Uterus (tissue), 4 donors: ENCODE results near the gene MMP20. TPM values are rescaled to one million over a fixed set of nuclear protein-coding genes. Genes with fewer than 3 reads are reported as not detected.

Experiments used
- DNase-seq, 2 donors: peaks; one replicate each; pipeline ENCODE4 v3.0.0-alpha.2; 2019 to 2020
- H3K27ac ChIP-seq, 2 donors: fragments of 200-600 bp; sonication (generic); 1 replicate in 1 of 2; 2 replicates in 1 of 2; pipeline ENCODE4 v1.5.1; 2016 to 2018
- H3K27me3 ChIP-seq, 2 donors: fragments of 200-600 bp; sonication (generic); one replicate each; pipeline ENCODE4 v1.5.1; 2018 to 2019; ENCODE audit warnings: control low read depth in 1 of 2
- H3K36me3 ChIP-seq, 2 donors: fragments of 200-600 bp; sonication (generic); one replicate each; pipeline ENCODE4 v1.5.1; 2019; ENCODE audit warnings: control low read depth in 1 of 2
- H3K4me1 ChIP-seq, 2 donors: fragments of 200-600 bp; sonication (generic); one replicate each; pipeline ENCODE4 v1.5.1; 2018 to 2019; ENCODE audit warnings: control low read depth in 1 of 2
- H3K4me3 ChIP-seq, 2 donors: fragments of 200-600 bp; sonication (generic); 1 replicate in 1 of 2; 2 replicates in 1 of 2; pipeline ENCODE4 v1.5.1; 2018 to 2019; ENCODE audit warnings: mild to moderate bottlenecking in 1 of 2
- H3K9me3 ChIP-seq, 2 donors: fragments of 200-600 bp; sonication (generic); one replicate each; pipeline ENCODE4 v1.5.1; 2019; ENCODE audit warnings: control low read depth in 1 of 2
- POLR2A ChIP-seq, 2 donors: fragments of 450-650 bp; IDR thresholded peaks; one replicate each; pipeline ENCODE4 v1.6.1; 2016; ENCODE audit warnings: antibody characterized with exemption in 2 of 2, mild to moderate bottlenecking in 1 of 2, moderate library complexity in 1 of 2
- intact Hi-C: fragments of 100-400 bp; cut with DNase I; formaldehyde crosslinking; loops from one replicate; pipeline ENCODE4 v1.15.1; 2023; ENCODE audit warnings: low total_unique reads
- total RNA-seq, 4 donors: library from RNA; depleted of rRNA in 3 of 4; stranded (reverse); fragments of >200 nt in 3 of 4; gene quantifications; one replicate each; pipeline versions ENCODE4 v1.1.0 to v1.2.4, GENCODE V29; 2014 to 2023
- TF ChIP-seq, protein P1 (sequence below), 4 experiments: fragments of 200-600 bp in 2 of 4; fragments of 450-650 bp in 2 of 4; sonication (generic) in 2 of 4; IDR thresholded peaks; one replicate each; pipeline ENCODE4 v1.5.1; 2016 to 2019; ENCODE audit warnings: antibody characterized with exemption in 4 of 4, mild to moderate bottlenecking in 2 of 4, moderate library complexity in 1 of 4
- donor health status: DM: yes; HTN: yes; CAD: no.

The MMP20 gene
- total RNA-seq, 4 donors from 2014 or later = not detected

DNA sequence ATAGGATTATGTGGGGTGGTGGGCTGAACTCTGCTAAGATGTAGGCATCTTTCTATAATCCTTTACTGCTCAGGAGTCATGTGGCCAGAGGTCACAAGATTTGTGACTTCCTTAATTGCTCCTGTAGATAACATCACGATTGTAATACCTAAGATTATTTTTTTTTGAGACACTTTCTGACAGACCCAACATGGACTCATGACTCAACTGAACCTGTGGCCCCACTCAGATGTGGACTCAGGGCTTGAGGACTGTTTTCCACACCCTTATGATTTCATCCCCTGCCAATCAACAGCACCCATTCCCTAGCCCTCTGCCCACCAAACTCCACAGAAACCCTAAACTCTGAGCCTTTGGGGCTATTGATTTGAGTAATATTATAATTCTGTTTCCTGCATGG is 59.0 kb downstream of the MMP20 start:
- Histone ChIP-seq H3K27me3 (no peaks in the 10 kb centered on the region), H3K36me3 (no peaks in the 10 kb centered on the region), H3K4me1 (peaks cover 0 to 6% of the 10 kb centered on the region in 2 donors), H3K9me3 (no peaks in the 10 kb centered on the region), H3K27ac (no peak overlapping the region), H3K4me3 (no peak overlapping the region)
- TF ChIP-seq, protein P1, sequence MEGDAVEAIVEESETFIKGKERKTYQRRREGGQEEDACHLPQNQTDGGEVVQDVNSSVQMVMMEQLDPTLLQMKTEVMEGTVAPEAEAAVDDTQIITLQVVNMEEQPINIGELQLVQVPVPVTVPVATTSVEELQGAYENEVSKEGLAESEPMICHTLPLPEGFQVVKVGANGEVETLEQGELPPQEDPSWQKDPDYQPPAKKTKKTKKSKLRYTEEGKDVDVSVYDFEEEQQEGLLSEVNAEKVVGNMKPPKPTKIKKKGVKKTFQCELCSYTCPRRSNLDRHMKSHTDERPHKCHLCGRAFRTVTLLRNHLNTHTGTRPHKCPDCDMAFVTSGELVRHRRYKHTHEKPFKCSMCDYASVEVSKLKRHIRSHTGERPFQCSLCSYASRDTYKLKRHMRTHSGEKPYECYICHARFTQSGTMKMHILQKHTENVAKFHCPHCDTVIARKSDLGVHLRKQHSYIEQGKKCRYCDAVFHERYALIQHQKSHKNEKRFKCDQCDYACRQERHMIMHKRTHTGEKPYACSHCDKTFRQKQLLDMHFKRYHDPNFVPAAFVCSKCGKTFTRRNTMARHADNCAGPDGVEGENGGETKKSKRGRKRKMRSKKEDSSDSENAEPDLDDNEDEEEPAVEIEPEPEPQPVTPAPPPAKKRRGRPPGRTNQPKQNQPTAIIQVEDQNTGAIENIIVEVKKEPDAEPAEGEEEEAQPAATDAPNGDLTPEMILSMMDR (IDR thresholded peaks at IDR 0.05) = no peak
- TF ChIP-seq POLR2A (IDR thresholded peaks at IDR 0.05) = no peak
- intact Hi-C loops = no loop called here
- no peak for DNase-seq

DNA sequence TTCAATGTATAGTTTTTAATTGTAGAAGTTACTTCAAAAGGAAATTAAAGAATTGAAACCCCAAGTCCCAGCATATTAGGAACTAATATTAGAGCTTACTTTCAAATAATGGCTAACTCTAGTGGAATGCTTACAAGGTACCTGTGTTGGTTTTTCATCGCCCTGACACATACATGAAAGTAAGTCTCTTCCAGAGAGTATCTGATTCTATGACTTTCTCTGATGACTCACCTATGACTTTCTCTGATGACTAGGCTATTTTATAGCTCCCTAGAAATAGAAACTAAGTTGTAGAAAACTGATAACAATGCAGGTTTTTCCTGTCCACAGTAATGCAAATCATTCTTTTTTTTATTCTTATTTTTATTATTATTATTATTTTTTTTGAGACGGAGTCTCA is 61.0 kb downstream of the MMP20 start:
- TF ChIP-seq, protein P1 (IDR thresholded peaks at IDR 0.05) = no peak
- no peak for TF ChIP-seq POLR2A (IDR thresholded peaks at IDR 0.05)
- no peaks in the 10 kb centered on the region for H3K9me3 ChIP-seq
- peak overlapping the region in 1 of 2 donors; percentile 8 for H3K27ac ChIP-seq
- H3K4me1 ChIP-seq = peaks cover 0 to 12% of the 10 kb centered on the region in 2 donors
- no peaks in the 10 kb centered on the region for H3K36me3 ChIP-seq
- DNase-seq = no peak
- H3K27me3 ChIP-seq = no peaks in the 10 kb centered on the region
- intact Hi-C loops = no loop called here
- no peak overlapping the region for H3K4me3 ChIP-seq

DNA sequence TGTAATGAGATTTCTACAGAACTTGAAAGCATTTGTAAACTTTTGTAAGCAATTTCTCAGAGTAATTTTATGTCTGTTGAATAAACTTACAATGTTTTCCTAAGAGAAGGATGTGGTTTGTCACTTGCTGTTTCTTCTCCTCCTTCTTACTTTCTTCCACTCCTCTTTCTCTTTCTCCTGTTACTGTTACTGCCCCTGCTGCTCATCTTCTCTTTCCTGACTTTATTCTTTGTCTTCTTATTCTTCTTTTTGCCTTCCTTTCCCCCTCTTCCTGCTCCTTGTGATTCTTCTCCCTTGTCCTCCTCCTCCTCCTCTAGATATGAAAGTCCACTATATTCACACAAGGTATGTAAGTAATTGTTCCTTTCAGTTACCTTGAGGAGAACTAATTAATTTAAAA is 63.5 kb downstream of the MMP20 start:
- Histone ChIP-seq H3K36me3 (no peaks in the 10 kb centered on the region), H3K4me3 (no peak overlapping the region), H3K27me3 (no peaks in the 10 kb centered on the region), H3K4me1 (peaks cover 0 to 12% of the 10 kb centered on the region in 2 donors), H3K9me3 (no peaks in the 10 kb centered on the region), H3K27ac (peak overlapping the region; percentile 64 to 85)
- no peak for DNase-seq
- intact Hi-C loops = no loop called here
- no peak for TF ChIP-seq POLR2A (IDR thresholded peaks at IDR 0.05)
- TF ChIP-seq, protein P1 (IDR thresholded peaks at IDR 0.05) = no peak

DNA sequence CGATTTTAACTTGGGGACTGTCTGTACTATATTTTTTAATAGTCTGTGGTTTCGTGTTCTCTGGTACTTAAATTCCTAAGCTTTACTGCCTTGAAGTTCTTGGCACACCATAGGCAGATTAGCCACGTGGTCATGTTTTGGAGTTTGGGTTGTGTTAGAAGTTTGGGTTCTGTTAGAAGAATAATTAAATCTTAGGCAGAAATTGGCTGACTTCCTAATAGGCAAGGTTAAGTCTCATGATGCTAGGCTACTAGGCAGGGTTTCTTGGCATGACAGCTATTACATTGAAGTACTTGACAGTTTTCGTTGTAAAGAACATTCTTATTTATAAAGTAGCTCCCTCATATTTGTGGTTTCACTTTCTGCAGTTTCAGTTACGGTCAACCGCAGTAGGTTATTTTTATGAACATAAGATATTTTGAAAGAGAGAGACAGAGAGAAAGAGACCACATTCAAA is 64.5 kb downstream of the MMP20 start:
- H3K36me3 ChIP-seq = no peaks in the 10 kb centered on the region
- intact Hi-C loops = no loop called here
- H3K9me3 ChIP-seq = no peaks in the 10 kb centered on the region
- no peak for TF ChIP-seq POLR2A (IDR thresholded peaks at IDR 0.05)
- TF ChIP-seq, protein P1 (IDR thresholded peaks at IDR 0.05) = no peak
- peaks cover 0 to 12% of the 10 kb centered on the region in 2 donors for H3K4me1 ChIP-seq
- peak overlapping the region; percentile 18 to 29 for H3K4me3 ChIP-seq
- no peaks in the 10 kb centered on the region for H3K27me3 ChIP-seq
- H3K27ac ChIP-seq = peak overlapping the region; percentile 64 to 85
- peak in 1 of 2 donors; percentile 37 for DNase-seq

DNA sequence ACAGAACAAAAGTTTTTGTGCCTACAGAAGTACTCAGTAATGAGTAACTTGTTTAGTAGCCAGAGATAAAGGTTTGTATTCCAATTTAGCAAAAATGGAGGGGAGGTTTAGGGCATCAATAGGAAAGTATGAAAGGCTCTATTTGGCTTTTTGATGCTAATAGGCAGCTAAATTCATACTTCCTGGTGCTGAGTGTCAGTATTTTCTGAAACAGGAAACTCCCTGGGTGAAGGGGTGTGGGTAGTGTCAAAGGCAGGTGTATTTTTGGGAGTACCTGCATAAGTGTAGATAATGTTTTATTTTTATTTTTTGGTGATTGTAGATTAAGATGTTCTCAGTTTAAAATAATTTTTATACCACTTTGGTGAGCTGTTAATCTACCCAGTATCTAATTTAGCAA is 65.3 kb downstream of the MMP20 start:
- no peak for DNase-seq

More for the DNA sequence above, 65.3 kb downstream of the MMP20 start:
- no peaks in the 10 kb centered on the region for H3K9me3 ChIP-seq
- no peak overlapping the region for H3K4me3 ChIP-seq
- H3K27me3 ChIP-seq = no peaks in the 10 kb centered on the region
- H3K36me3 ChIP-seq = no peaks in the 10 kb centered on the region
- TF ChIP-seq POLR2A (IDR thresholded peaks at IDR 0.05) = no peak
- TF ChIP-seq, protein P1 (IDR thresholded peaks at IDR 0.05) = no peak
- peaks cover 0 to 12% of the 10 kb centered on the region in 2 donors for H3K4me1 ChIP-seq
- peak overlapping the region; percentile 64 to 85 for H3K27ac ChIP-seq
- intact Hi-C loops = no loop called here
